Measurements from ENCODE around the gene PTPRB. TPM values are rescaled to one million over a fixed set of nuclear protein-coding genes. Genes with fewer than 3 reads are reported as not detected.
A peak's percentile ranks its signal among the peaks of the same experiment; 100 is the strongest.

The PTPRB gene
- polyA plus RNA-seq, 3 donors = not detected

DNA sequence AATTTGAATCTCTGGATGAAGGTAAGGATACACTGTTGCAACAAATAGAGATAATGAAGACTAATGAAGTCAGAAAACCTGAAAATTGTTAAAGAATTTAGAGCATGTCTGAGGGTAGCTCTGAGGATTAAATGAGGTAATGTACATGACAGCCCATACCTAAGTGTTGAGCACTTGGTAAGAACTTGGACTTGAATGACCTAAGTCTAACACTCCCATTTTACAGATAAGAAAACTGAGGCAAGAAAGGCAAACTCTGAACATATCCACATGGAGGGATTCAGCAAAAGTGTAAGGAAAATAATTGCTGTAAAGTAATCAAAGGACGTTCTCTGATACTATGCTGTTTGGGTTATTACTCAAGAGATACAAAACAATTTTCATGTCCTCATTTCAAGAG is 29.0 kb downstream of the PTPRB start:
- Mint-ChIP-seq H3K36me3 (no peaks in the 10 kb centered on the region), H3K9me3 (peaks cover 0 to 8% (median 1%) of the 10 kb centered on the region in 7 donors), H3K4me1 (peaks cover 7% of the 10 kb centered on the region), H3K27me3 (ENCODE audit: low read depth in 3 of 3) (peaks cover 32 to 51% (median 39%) of the 10 kb centered on the region in 3 donors), H3K4me3 (peak overlapping the region in 1 of 2 donors; percentile 49), H3K27ac (no peak overlapping the region)
- H3K27ac ChIP-seq (ENCODE audit: low read depth in 1 of 2, low read length in 2 of 2) = no peak overlapping the region
- H3K36me3 ChIP-seq (replicated peaks in 1 of 2; ENCODE audit: control insufficient read depth in 1 of 2, insufficient read depth in 2 of 2, low read length in 2 of 2) = no peaks in the 10 kb centered on the region
- no peaks in the 10 kb centered on the region for H3K9me3 ChIP-seq (replicated peaks in 1 of 2; ENCODE audit: control insufficient read depth in 1 of 2, insufficient read depth in 1 of 2, low read length in 2 of 2)
- no peak overlapping the region for H2AFZ ChIP-seq (ENCODE audit: insufficient read depth, low read depth, low read length, poor library complexity, severe bottlenecking)
- no peaks in the 10 kb centered on the region for H3K79me2 ChIP-seq (ENCODE audit: insufficient read depth, low read length)
- no peak overlapping the region for H3K4me2 ChIP-seq (replicated peaks; ENCODE audit: extremely low read depth, low read length, poor library complexity, severe bottlenecking)
- no peak overlapping the region for H3K4me3 ChIP-seq (replicated peaks in 1 of 3; ENCODE audit: low read depth in 2 of 3, low read length in 3 of 3)
- DNase-seq = no peak
- H3K4me1 ChIP-seq (ENCODE audit: control insufficient read depth in 1 of 2, insufficient read depth in 2 of 2, low read length in 2 of 2) = peaks cover 8 to 11% of the 10 kb centered on the region in 2 donors
- TF ChIP-seq, protein P1, sequence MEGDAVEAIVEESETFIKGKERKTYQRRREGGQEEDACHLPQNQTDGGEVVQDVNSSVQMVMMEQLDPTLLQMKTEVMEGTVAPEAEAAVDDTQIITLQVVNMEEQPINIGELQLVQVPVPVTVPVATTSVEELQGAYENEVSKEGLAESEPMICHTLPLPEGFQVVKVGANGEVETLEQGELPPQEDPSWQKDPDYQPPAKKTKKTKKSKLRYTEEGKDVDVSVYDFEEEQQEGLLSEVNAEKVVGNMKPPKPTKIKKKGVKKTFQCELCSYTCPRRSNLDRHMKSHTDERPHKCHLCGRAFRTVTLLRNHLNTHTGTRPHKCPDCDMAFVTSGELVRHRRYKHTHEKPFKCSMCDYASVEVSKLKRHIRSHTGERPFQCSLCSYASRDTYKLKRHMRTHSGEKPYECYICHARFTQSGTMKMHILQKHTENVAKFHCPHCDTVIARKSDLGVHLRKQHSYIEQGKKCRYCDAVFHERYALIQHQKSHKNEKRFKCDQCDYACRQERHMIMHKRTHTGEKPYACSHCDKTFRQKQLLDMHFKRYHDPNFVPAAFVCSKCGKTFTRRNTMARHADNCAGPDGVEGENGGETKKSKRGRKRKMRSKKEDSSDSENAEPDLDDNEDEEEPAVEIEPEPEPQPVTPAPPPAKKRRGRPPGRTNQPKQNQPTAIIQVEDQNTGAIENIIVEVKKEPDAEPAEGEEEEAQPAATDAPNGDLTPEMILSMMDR (IDR thresholded peaks at IDR 0.05) = no peak
- peaks cover 27 to 37% of the 10 kb centered on the region in 2 donors for H3K27me3 ChIP-seq (ENCODE audit: control insufficient read depth in 2 of 2, insufficient read depth in 2 of 2, low read length in 2 of 2)
- intact Hi-C loops (cut with micrococcal nuclease) = no loop called here
- no CpG with 5 or more reads among the region's 1 CpG for WGBS (ENCODE audit: insufficient coverage)
- no peak overlapping the region for H3K9ac ChIP-seq (ENCODE audit: insufficient read depth, low read length, poor library complexity, severe bottlenecking)
- no peaks in the 10 kb centered on the region for H4K20me1 ChIP-seq (ENCODE audit: insufficient read depth, low read length)

DNA sequence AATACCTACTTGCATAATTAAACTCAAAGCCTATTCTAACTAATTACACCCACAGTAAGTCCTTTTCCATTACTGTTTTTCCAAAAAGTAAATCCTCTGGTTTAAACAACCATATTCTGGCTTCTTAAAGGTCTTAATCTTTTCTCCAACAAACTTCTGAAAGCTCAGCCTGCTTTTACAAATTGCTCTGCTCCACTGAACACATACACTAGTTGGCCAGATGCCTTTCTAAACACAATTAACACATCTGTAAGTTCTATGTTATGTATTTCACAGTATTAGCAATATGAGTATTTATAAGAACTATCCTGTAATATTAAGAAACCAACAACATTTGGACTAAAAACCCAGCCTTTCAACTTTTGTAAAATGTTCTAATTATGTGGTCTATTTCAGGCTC is 30.1 kb downstream of the PTPRB start:
- Histone ChIP-seq H3K4me2 (replicated peaks; ENCODE audit: extremely low read depth, low read length, poor library complexity, severe bottlenecking) (no peak overlapping the region), H3K27ac (ENCODE audit: low read depth in 1 of 2, low read length in 2 of 2) (no peak overlapping the region), H4K20me1 (ENCODE audit: insufficient read depth, low read length) (no peaks in the 10 kb centered on the region), H2AFZ (ENCODE audit: insufficient read depth, low read depth, low read length, poor library complexity, severe bottlenecking) (no peak overlapping the region), H3K79me2 (ENCODE audit: insufficient read depth, low read length) (no peaks in the 10 kb centered on the region), H3K36me3 (replicated peaks in 1 of 2; ENCODE audit: control insufficient read depth in 1 of 2, insufficient read depth in 2 of 2, low read length in 2 of 2) (no peaks in the 10 kb centered on the region), H3K27me3 (ENCODE audit: control insufficient read depth in 2 of 2, insufficient read depth in 2 of 2, low read length in 2 of 2) (peaks cover 27 to 37% of the 10 kb centered on the region in 2 donors), H3K4me3 (replicated peaks in 1 of 3; ENCODE audit: low read depth in 2 of 3, low read length in 3 of 3) (no peak overlapping the region), H3K9ac (ENCODE audit: insufficient read depth, low read length, poor library complexity, severe bottlenecking) (no peak overlapping the region), H3K4me1 (ENCODE audit: control insufficient read depth in 1 of 2, insufficient read depth in 2 of 2, low read length in 2 of 2) (peaks cover 8 to 11% of the 10 kb centered on the region in 2 donors), H3K9me3 (replicated peaks in 1 of 2; ENCODE audit: control insufficient read depth in 1 of 2, insufficient read depth in 1 of 2, low read length in 2 of 2) (no peaks in the 10 kb centered on the region)
- no peak overlapping the region for H3K4me3 Mint-ChIP-seq
- H3K4me1 Mint-ChIP-seq = peaks cover 7% of the 10 kb centered on the region
- no peaks in the 10 kb centered on the region for H3K36me3 Mint-ChIP-seq
- TF ChIP-seq, protein P1 (IDR thresholded peaks at IDR 0.05) = no peak
- peaks cover 0 to 8% (median 1%) of the 10 kb centered on the region in 7 donors for H3K9me3 Mint-ChIP-seq
- no peak for DNase-seq
- no peak overlapping the region for H3K27ac Mint-ChIP-seq
- intact Hi-C loops (cut with micrococcal nuclease) = no loop called here
- peaks cover 32 to 47% (median 34%) of the 10 kb centered on the region in 3 donors for H3K27me3 Mint-ChIP-seq (ENCODE audit: low read depth in 3 of 3)
